OCI-LY3 (cell line): ENCODE results near the gene DPYD.

Experiments
- H2AFZ ChIP-seq: fragments of 200-600, 300-600 bp; shearing (Covaris generic); 2 replicates; pipeline ENCODE4 v1.6.0; 2014; ENCODE audit warnings: antibody characterized with exemption, low read depth, low read length
- H3K27ac ChIP-seq: fragments of 200-600, 300-600 bp; sonication (generic); 2 replicates; pipeline ENCODE4 v1.5.1; 2014; ENCODE audit warnings: mild to moderate bottlenecking, low read length, moderate library complexity, mixed read lengths
- H3K27me3 ChIP-seq: fragments of 200-600, 300-600 bp; sonication (generic); 2 replicates; pipeline ENCODE4 v1.6.1; 2014; ENCODE audit warnings: low read depth, low read length, mixed read lengths
- H3K36me3 ChIP-seq: fragments of 200-600, 300-600 bp; sonication (generic); replicated peaks from 2 replicates; pipeline ENCODE3; 2014; ENCODE audit warnings: low read depth, low read length, mixed read lengths
- H3K4me1 ChIP-seq: fragments of 300-600, 200-600 bp; sonication (generic); 2 replicates; pipeline ENCODE4 v1.6.1; 2014; ENCODE audit warnings: low read length, mixed read lengths
- H3K4me2 ChIP-seq: fragments of 200-600, 300-600 bp; sonication (generic); 2 replicates; pipeline ENCODE4 v1.6.1; 2014; ENCODE audit warnings: low read length, mixed read lengths
- H3K4me3 ChIP-seq: fragments of 300-600, 200-600 bp; sonication (generic); 2 replicates; pipeline ENCODE4 v1.5.1; 2014; ENCODE audit warnings: antibody characterized with exemption, mild to moderate bottlenecking, low read length, moderate library complexity
- H3K79me2 ChIP-seq: fragments of 300-600, 200-600 bp; shearing (Covaris generic); 2 replicates; pipeline ENCODE4 v1.6.1; 2014; ENCODE audit warnings: mild to moderate bottlenecking, low read length, mixed read lengths
- H3K9ac ChIP-seq: fragments of 300-600, 200-600 bp; shearing (Covaris generic); 2 replicates; pipeline ENCODE4 v1.6.0; 2014; ENCODE audit warnings: mild to moderate bottlenecking, low read length, moderate library complexity
- H3K9me3 ChIP-seq: fragments of 200-600, 300-600 bp; shearing (Covaris generic); 2 replicates; pipeline ENCODE4 v1.6.1; 2014; ENCODE audit warnings: low read length, mixed read lengths; ENCODE audit not compliant: insufficient read depth
- H4K20me1 ChIP-seq: fragments of 200-600, 300-600 bp; sonication (generic); 2 replicates; pipeline ENCODE4 v1.6.1; 2016; ENCODE audit warnings: low read length, mixed read lengths; ENCODE audit not compliant: insufficient read depth
- EZH2phosphoT487 ChIP-seq: fragments of 200-600 bp; shearing (Covaris generic); IDR thresholded peaks from 2 replicates; pipeline ENCODE4 v1.6.1; 2018; ENCODE audit warnings: antibody characterized with exemption, mixed run types, low read depth
- TF ChIP-seq, protein P1 (sequence below): fragments of 200-600, 300-600 bp; sonication (generic); IDR thresholded peaks from 2 replicates; pipeline ENCODE4 v1.5.1; 2014; ENCODE audit warnings: antibody characterized with exemption, low read length, low read depth

DPYD gene

DNA sequence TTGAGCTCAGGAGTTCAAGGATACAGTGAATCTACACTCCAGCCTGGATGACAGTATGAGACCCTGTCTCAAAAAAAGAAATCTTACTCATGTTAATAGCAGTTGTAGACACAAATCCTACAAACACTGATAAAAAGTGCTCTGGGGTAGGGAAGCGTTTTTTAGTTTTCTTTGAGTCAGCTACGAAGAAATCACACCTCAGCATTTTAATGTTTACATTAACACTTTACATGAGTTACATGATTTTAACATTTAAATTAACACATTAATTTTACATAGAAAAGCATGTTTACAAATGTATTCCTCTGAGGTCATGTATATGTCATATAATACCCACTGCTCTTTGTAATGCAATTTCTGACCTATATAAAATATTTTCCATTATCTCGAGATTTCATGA is 419.2 kb downstream of the DPYD start:
- Histone ChIP-seq H3K36me3 (no peaks in the 10 kb centered on the region), H3K9ac (no peak overlapping the region), H2AFZ (no peak overlapping the region), H3K79me2 (no peaks in the 10 kb centered on the region), H3K4me3 (no peak overlapping the region), H3K4me2 (no peak overlapping the region), H3K27me3 (no peaks in the 10 kb centered on the region), H4K20me1 (no peaks in the 10 kb centered on the region), H3K4me1 (peaks cover 19% of the 10 kb centered on the region), H3K27ac (no peak overlapping the region), H3K9me3 (no peaks in the 10 kb centered on the region)
- TF ChIP-seq, protein P1, sequence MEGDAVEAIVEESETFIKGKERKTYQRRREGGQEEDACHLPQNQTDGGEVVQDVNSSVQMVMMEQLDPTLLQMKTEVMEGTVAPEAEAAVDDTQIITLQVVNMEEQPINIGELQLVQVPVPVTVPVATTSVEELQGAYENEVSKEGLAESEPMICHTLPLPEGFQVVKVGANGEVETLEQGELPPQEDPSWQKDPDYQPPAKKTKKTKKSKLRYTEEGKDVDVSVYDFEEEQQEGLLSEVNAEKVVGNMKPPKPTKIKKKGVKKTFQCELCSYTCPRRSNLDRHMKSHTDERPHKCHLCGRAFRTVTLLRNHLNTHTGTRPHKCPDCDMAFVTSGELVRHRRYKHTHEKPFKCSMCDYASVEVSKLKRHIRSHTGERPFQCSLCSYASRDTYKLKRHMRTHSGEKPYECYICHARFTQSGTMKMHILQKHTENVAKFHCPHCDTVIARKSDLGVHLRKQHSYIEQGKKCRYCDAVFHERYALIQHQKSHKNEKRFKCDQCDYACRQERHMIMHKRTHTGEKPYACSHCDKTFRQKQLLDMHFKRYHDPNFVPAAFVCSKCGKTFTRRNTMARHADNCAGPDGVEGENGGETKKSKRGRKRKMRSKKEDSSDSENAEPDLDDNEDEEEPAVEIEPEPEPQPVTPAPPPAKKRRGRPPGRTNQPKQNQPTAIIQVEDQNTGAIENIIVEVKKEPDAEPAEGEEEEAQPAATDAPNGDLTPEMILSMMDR, result no peak

DNA sequence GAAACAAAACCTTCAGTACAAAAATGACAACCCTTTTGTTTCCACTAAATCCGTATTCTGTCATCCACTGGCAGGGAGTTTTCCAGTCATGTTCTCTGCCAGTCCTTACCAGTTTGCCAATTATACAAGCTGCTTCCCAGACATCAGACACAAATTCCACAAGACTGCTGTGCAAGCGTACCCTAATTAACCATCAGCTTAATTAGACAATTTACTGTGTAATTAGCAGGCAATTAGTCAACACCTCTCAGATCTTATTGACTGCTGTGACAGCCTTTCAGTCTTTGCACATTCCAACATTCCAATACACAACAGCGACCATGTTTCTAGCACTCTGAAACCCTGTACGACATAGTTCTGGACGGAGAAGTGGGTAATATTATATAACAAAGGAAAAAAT is 420.1 kb downstream of the DPYD start:
- no peaks in the 10 kb centered on the region for H3K27me3 ChIP-seq
- no peak overlapping the region for H3K4me3 ChIP-seq
- no peak overlapping the region for H3K27ac ChIP-seq
- no peak overlapping the region for H3K4me2 ChIP-seq
- TF ChIP-seq, protein P1, result no peak
- no peak for TF ChIP-seq EZH2phosphoT487
- H2AFZ ChIP-seq, result no peak overlapping the region
- H3K9ac ChIP-seq, result no peak overlapping the region
- no peaks in the 10 kb centered on the region for H3K9me3 ChIP-seq
- H3K36me3 ChIP-seq, result no peaks in the 10 kb centered on the region
- H3K79me2 ChIP-seq, result no peaks in the 10 kb centered on the region
- H3K4me1 ChIP-seq, result peaks cover 11% of the 10 kb centered on the region
- H4K20me1 ChIP-seq, result no peaks in the 10 kb centered on the region

DNA sequence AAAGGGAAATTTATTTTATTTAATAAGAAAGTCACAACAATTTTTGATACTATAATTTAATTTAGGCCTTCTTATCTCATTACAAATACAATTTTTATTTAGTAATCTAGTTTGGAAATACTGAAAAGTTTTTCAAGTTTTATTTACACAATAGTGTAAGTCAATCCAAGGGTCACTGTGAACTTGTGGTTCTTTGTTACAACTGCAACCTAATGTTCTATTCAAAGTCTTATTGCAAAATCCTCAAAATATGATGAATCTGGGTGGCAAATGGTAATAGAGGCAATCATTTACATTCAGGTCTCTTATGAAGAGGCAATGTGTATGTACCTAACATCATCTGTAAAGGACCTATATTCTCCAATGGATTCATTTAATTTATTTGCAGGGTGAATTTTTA is 421.2 kb downstream of the DPYD start:
- no peak overlapping the region for H3K4me3 ChIP-seq
- H3K36me3 ChIP-seq, result no peaks in the 10 kb centered on the region
- no peaks in the 10 kb centered on the region for H3K9me3 ChIP-seq
- H3K4me1 ChIP-seq, result peaks cover under 1% of the 10 kb centered on the region
- H2AFZ ChIP-seq, result no peak overlapping the region
- H3K27me3 ChIP-seq, result no peaks in the 10 kb centered on the region
- no peak overlapping the region for H3K4me2 ChIP-seq
- H3K27ac ChIP-seq, result no peak overlapping the region
- H4K20me1 ChIP-seq, result no peaks in the 10 kb centered on the region
- TF ChIP-seq EZH2phosphoT487, result no peak
- TF ChIP-seq, protein P1, result no peak
- no peaks in the 10 kb centered on the region for H3K79me2 ChIP-seq
- H3K9ac ChIP-seq, result no peak overlapping the region

DNA sequence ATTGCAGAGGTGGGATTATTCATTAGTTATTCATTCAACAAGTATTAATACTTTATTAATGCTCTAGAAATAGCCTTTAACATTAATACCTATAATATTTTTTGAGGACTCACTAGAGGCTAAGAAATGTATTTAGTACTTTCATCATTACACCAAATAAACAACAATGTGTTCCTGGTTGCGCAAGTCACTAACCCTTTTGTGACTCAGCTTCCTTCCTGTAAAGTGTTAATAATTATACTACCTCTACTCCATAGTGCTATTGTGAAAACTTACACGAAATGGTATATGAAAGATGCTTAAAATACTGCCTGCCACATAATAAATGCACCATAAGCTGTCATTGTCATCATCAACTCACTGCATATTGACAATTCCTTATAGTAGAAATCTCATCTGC is 431.0 kb downstream of the DPYD start:
- Histone ChIP-seq H3K27me3 (no peaks in the 10 kb centered on the region), H3K4me2 (no peak overlapping the region), H3K9me3 (no peaks in the 10 kb centered on the region), H3K27ac (no peak overlapping the region), H3K9ac (no peak overlapping the region), H3K79me2 (no peaks in the 10 kb centered on the region), H3K4me3 (no peak overlapping the region), H4K20me1 (no peaks in the 10 kb centered on the region), H2AFZ (no peak overlapping the region), H3K4me1 (no peaks in the 10 kb centered on the region), H3K36me3 (no peaks in the 10 kb centered on the region)
- TF ChIP-seq, protein P1, result no peak
- no peak for TF ChIP-seq EZH2phosphoT487
